Osteocyte (in vitro differentiated cells): ENCODE data around the gene HOXB5. TPM values are rescaled to one million over a fixed set of nuclear protein-coding genes. Genes with fewer than 3 reads are reported as not detected.

Experiments
- DNase-seq: peaks from one replicate; pipeline ENCODE4 v3.0.0; 2021; ENCODE audit warnings: mixed read lengths; ENCODE audit not compliant: unreplicated experiment; ENCODE audit errors: extremely low spot score
- H3K27ac Mint-ChIP-seq: one replicate; pipeline ENCODE4 v1.8.0; 2021; ENCODE audit warnings: mild to moderate bottlenecking, mixed read lengths; ENCODE audit not compliant: unreplicated experiment
- H3K27me3 Mint-ChIP-seq: one replicate; pipeline ENCODE4 v1.8.0; 2021; ENCODE audit warnings: mixed read lengths; ENCODE audit not compliant: unreplicated experiment
- H3K36me3 Mint-ChIP-seq: one replicate; pipeline ENCODE4 v1.8.0; 2021; ENCODE audit warnings: mixed read lengths; ENCODE audit not compliant: unreplicated experiment
- H3K4me1 Mint-ChIP-seq: one replicate; pipeline ENCODE4 v1.8.0; 2021; ENCODE audit warnings: mixed read lengths; ENCODE audit not compliant: unreplicated experiment
- H3K4me3 Mint-ChIP-seq: one replicate; pipeline ENCODE4 v1.8.0; 2021; ENCODE audit warnings: mild to moderate bottlenecking, moderate library complexity, mixed read lengths; ENCODE audit not compliant: unreplicated experiment
- H3K9me3 Mint-ChIP-seq: one replicate; pipeline ENCODE4 v1.8.0; 2021; ENCODE audit warnings: mixed read lengths; ENCODE audit not compliant: unreplicated experiment
- CTCF ChIP-seq: fragments of 200-600 bp; sonication (generic); IDR thresholded peaks from 2 replicates; pipeline ENCODE4 v1.5.0; 2021; ENCODE audit warnings: antibody characterized with exemption, mild to moderate bottlenecking, moderate library complexity
- total RNA-seq: library from RNA; stranded (reverse); gene quantifications from 2 replicates; pipeline ENCODE4 v1.2.1, GENCODE V29; 2021

HOXB5 gene
- total RNA-seq, 1 donor from 2014 or later = not detected

GRCh38 chr17:48593840-48594537 lies 410 bp upstream of the HOXB5 start:
- Mint-ChIP-seq H3K4me3 (no peak overlapping the region), H3K36me3 (no peaks in the 10 kb centered on the region), H3K4me1 (peaks cover 13% of the 10 kb centered on the region), H3K9me3 (no peaks in the 10 kb centered on the region), H3K27ac (no peak overlapping the region), H3K27me3 (peaks cover 97% of the 10 kb centered on the region)
- no peak for DNase-seq
- TF ChIP-seq CTCF = peak; percentile 69

- Mint-ChIP-seq H3K9me3 (no peaks in the 10 kb centered on the region), H3K27ac (no peak overlapping the region), H3K27me3 (peaks cover 97% of the 10 kb centered on the region), H3K4me1 (peaks cover 10% of the 10 kb centered on the region), H3K4me3 (no peak overlapping the region), H3K36me3 (no peaks in the 10 kb centered on the region)
- TF ChIP-seq CTCF = no peak
- no peak for DNase-seq
Observed at GRCh38 chr17:48592577-48592976, 1.0 kb downstream of the HOXB5 start.

- peaks cover 97% of the 10 kb centered on the region for H3K27me3 Mint-ChIP-seq
Observed at GRCh38 chr17:48592057-48592514, 1.5 kb downstream of the HOXB5 start.

GRCh38 chr17:48591255-48592056 lies 2.1 kb downstream of the HOXB5 start:
- no peaks in the 10 kb centered on the region for H3K9me3 Mint-ChIP-seq
- H3K4me1 Mint-ChIP-seq = peaks cover 8% of the 10 kb centered on the region
- no peaks in the 10 kb centered on the region for H3K36me3 Mint-ChIP-seq
- no peak overlapping the region for H3K4me3 Mint-ChIP-seq
- no peak for DNase-seq
- H3K27ac Mint-ChIP-seq = no peak overlapping the region
- peaks cover 97% of the 10 kb centered on the region for H3K27me3 Mint-ChIP-seq
- TF ChIP-seq CTCF = no peak

More at GRCh38 chr17:48592057-48592514, 1.5 kb downstream of the HOXB5 start:
- Mint-ChIP-seq H3K4me1 (peaks cover 10% of the 10 kb centered on the region), H3K27ac (no peak overlapping the region), H3K9me3 (no peaks in the 10 kb centered on the region), H3K36me3 (no peaks in the 10 kb centered on the region), H3K4me3 (no peak overlapping the region)
- DNase-seq = no peak
- no peak for TF ChIP-seq CTCF

- Mint-ChIP-seq H3K27ac (no peak overlapping the region), H3K27me3 (peaks cover 98% of the 10 kb centered on the region), H3K9me3 (no peaks in the 10 kb centered on the region), H3K4me1 (peaks cover 12% of the 10 kb centered on the region), H3K36me3 (no peaks in the 10 kb centered on the region), H3K4me3 (no peak overlapping the region)
- TF ChIP-seq CTCF = no peak
- no peak for DNase-seq
Observed at GRCh38 chr17:48590607-48591161, 2.9 kb downstream of the HOXB5 start.
